Cortex of kidney (tissue), 1 donor: ENCODE data around the gene KLHL29.

Source experiments
- DNase-seq: peaks from one replicate; lab custom pipeline; 2025; lab: John Stamatoyannopoulos, UW

The KLHL29 gene

DNA sequence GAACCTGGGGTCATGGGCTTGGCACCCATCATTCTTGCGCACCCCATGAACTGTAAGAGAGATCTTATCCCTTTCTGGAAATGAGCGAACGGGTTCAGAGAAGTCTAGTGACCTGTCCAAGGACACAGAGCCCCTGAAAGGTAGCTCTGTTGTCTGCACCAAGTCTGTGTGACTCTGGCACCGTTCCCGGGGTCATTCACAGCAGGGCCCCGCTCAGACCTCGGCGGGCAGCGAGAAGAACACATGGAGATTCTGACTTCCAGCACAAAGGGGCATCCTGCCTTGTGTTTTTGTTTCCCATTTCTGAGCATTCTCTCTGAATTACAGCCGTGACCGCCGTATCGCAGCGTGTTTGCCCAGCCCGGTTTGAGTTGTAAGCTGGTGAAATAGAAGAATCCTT, 231.7 kb downstream of the KLHL29 start:
- DNase-seq: no peak

GRCh38 chr2:23617167-23617810, 232.3 kb downstream of the KLHL29 start:
- no peak for DNase-seq

DNA sequence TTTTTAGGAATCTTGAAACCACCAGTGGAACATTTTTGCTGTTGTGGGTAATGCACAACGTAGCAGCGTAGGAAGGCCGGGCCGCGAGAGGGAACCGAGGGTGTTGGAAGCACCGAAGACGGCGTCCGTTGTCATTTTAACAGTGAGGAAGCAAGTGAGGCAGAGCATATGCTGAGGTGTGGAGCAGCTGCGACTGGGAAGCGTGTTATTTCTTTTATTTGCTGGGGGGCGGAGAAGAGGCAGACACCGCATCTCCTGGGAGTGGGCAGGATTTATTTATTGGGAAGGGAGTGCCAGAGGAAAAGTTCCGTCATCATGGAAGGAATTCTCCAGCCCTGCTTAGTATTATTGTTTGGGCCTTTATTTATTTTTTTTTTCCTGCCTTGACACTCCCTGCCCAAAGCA, 232.8 kb downstream of the KLHL29 start:
- no peak for DNase-seq

- no peak for DNase-seq
These were observed 233.3 kb downstream of the KLHL29 start for GRCh38 chr2:23618265-23618664.

DNA sequence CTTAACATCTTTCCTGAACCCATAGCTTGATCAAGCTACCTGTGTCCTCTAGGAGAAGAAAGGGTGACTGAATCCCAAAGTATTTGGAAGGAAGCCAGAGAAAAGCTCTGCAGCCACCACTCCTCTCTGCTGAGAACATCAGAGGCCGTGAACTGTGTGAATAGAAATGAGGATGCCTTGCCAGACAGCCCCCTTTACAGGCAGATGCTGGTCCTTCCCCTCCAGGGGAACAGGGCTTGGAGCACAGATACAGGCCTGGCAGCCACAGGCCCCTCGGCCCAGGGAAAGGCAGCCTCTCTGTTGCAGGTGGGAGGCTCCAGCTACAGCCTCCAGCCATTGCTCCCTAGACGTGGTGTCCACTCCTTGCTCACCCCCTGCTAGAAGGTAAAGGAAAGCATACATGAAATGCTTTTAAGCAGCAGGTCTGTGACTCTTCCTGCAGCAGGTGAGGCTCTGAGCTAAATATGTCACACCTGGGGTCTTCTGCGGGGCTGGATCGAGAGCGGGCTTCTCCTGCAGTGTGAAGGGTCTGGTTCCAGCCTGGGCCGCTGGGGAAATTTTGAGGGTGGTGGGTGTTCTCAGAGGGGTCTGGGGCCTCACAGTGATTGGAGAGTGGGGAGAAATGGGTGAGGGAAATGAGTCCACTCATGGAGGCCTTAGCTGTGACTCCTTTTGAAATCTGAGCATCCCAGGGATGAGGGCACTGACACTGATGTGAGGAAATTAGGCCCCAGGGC, 234.0 kb downstream of the KLHL29 start:
- no peak for DNase-seq

- no peak for DNase-seq
These were observed 235.0 kb downstream of the KLHL29 start for GRCh38 chr2:23619941-23620340.

- DNase-seq: no peak
These were observed 235.9 kb downstream of the KLHL29 start for GRCh38 chr2:23620841-23621341.

- DNase-seq: no peak
These were observed 236.6 kb downstream of the KLHL29 start for GRCh38 chr2:23621616-23622015.

DNA sequence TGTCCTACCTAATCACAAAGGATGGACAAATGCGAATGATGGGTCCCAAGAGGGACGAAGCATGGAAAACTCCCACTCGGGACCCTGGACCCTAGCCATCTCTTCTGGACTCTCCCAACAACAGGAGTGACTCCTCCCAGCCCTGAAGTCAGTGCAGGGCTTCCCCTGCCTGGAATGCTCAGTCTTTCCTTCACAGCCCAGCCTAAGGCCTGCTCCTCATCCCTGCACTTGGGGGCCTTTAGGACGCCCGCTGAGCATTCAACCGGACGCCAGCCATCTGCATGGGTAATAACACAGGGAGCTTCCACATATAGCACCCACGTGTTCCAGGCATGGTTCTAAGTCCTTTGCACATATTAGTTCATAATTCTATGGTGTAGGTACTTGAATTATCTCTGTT, 237.5 kb downstream of the KLHL29 start:
- DNase-seq: no peak

- no peak for DNase-seq
These were observed 238.1 kb downstream of the KLHL29 start for GRCh38 chr2:23622966-23623675.

DNA sequence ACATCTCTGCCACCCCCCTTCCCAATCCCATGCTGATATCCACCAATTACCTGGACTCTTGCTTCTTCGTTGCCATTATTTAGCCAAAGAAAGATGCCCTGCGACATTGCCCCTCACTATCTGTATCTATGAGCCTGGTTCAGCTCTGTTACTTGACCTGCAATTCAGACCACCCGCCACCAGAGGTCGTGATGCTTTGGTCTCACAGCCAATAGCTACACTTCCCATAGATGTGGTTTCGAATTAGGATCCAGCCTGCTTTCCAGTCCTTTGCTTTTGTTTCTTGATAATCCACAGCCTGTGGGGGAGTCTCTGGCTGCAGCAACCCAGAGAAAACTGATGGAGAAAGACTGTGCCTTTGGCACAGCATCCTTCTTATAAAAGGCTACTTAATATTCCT, 239.4 kb downstream of the KLHL29 start:
- DNase-seq: no peak

DNA sequence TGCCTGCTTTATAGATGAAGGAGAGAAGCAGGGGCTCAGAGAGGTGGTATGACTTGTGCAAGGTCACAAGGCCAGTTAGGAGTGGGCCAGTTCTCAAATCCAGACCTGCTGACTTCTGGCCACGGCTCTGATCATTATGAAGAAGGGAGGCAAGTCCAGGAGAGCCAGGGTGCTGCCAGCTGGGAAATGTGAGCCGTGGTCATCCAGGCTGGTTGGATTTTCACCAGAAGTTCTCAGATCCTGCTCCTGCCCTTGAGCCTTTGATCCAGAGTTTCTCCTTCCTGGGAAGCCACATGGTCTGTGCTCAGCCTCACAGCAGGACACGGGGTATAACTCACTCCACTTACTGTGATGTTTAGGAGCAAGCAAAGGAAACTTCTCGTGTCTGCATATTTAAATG, 239.9 kb downstream of the KLHL29 start:
- no peak for DNase-seq

DNA sequence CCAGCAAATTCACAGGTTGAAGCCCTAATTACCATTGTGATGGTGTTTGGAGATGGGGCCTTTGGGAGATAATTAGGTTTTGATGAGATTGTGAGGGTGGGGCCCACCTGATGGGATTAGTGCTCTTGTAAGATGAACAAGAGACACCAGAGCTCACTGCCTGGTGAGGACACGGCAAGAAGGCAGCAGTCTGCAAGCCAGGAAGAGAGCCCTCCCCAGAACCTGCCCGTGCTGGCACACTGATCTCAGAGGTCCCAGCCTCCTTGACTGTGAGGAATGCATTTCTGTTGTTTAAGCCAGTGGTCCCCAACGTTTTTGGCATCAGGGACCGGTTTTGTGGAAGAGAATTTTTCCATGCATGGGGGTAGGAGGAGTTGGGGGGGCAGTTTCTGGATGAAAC, 240.7 kb downstream of the KLHL29 start:
- no peak for DNase-seq

- DNase-seq: no peak
These were observed 241.8 kb downstream of the KLHL29 start for GRCh38 chr2:23626701-23627230.

- no peak for DNase-seq
These were observed 242.4 kb downstream of the KLHL29 start for GRCh38 chr2:23627236-23628009.

GRCh38 chr2:23628926-23629771, 244.2 kb downstream of the KLHL29 start:
- DNase-seq: no peak

DNA sequence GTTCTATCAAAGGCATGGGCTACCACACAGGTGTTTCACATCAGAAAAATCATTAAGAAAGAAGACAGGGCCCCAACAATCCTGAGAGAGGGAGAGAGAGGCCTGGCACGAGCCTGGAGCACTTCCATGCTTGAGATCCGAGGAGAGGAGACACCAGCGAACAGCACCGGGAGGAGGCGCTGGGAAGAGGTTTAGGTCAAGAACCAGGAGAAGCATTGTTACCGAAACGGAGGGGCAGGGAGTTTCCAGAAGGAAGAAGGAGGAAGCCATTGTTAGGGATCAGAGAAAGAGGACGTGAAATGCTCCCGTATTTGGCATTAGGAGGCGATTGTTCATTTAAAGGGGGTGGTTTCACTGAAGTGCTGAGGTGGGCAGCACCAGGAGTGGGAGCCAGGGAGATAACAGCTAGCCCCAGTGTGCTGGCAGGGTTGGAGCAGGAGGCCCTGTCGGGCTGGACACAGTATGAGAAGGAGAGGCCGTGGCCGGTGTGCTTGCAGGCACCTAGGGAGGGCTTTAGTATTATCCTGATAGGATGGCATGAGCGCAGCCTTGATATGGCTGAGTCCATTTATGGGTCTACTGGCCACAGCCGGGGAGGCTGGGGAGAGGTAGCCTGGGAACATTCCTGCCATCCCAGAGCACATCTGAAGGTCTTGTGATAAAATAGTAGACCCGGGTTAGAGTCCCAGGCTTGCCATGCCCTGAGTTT, 244.9 kb downstream of the KLHL29 start:
- no peak for DNase-seq

DNA sequence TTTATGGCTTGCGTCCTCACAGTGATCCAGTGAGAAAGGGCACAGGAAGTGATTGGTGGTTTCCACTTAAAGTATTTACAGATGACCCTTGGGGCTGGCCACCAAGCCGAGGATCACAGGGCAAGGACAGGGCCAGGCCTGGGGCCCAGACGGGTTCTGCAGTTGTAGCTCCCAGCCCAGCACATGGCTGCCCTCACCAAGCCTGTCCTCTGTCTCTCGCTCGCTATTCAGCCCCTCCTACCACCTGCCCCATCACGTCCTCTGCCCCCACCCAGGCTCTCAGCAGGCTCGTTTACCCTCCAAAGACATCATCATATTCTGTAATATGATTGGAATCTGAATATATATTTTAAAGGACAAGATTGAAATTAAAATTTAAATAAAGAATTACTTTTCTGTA, 246.0 kb downstream of the KLHL29 start:
- DNase-seq: no peak

DNA sequence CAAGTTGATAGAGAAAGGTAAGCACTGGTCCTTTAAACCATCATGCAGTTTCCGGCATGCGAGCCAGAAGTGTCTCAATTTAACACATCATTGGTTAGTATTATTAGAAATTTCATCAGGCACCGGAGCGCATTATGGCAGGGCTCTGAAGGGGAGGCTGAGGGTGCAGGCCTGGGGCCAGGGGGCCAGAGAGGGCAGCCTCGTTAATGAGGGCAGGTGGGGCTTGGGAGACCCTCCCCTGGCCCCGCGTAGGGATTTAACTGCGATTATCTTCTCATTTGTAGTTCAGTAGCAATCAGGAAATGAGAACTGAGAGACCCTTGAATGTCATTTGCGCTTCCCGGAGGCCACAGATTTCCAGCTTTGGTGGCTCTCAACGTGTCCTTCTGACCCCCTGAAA, 246.4 kb downstream of the KLHL29 start:
- DNase-seq: no peak

GRCh38 chr2:23632386-23632785, 247.4 kb downstream of the KLHL29 start:
- DNase-seq: no peak
